ENCODE data around the gene ARSI.

ARSI gene

GRCh38 chr5:150277043-150277442 lies 25.7 kb downstream of the ARSI start:
- no peak for TF ChIP-seq CTCF (IDR thresholded peaks at IDR 0.05; ENCODE audit: control insufficient read depth, insufficient read depth, low read depth, low read length, missing control alignments)
- DNase-seq (ENCODE audit: low read depth) = no peak
- no peak overlapping the region for H3K4me3 ChIP-seq (ENCODE audit: control insufficient read depth, low read depth, low read length)

- no peak for TF ChIP-seq CTCF (IDR thresholded peaks at IDR 0.05; ENCODE audit: control insufficient read depth, insufficient read depth, low read depth, low read length, missing control alignments)
- no peak for DNase-seq (ENCODE audit: low read depth)
- H3K4me3 ChIP-seq (ENCODE audit: control insufficient read depth, low read depth, low read length) = no peak overlapping the region
Measured at GRCh38 chr5:150274811-150275210, 27.9 kb downstream of the ARSI start.

GRCh38 chr5:150272531-150272930 lies 30.2 kb downstream of the ARSI start:
- DNase-seq (ENCODE audit: low read depth) = no peak
- TF ChIP-seq CTCF (IDR thresholded peaks at IDR 0.05; ENCODE audit: control insufficient read depth, insufficient read depth, low read depth, low read length, missing control alignments) = peak; percentile 68
- H3K4me3 ChIP-seq (ENCODE audit: control insufficient read depth, low read depth, low read length) = no peak overlapping the region

GRCh38 chr5:150271923-150272322 lies 30.8 kb downstream of the ARSI start:
- no peak overlapping the region for H3K4me3 ChIP-seq (ENCODE audit: control insufficient read depth, low read depth, low read length)
- no peak for TF ChIP-seq CTCF (IDR thresholded peaks at IDR 0.05; ENCODE audit: control insufficient read depth, insufficient read depth, low read depth, low read length, missing control alignments)
- DNase-seq (ENCODE audit: low read depth) = no peak

GRCh38 chr5:150271296-150271692 lies 31.4 kb downstream of the ARSI start:
- TF ChIP-seq CTCF (IDR thresholded peaks at IDR 0.05; ENCODE audit: control insufficient read depth, insufficient read depth, low read depth, low read length, missing control alignments) = no peak

GRCh38 chr5:150270541-150271295 lies 32.0 kb downstream of the ARSI start:
- TF ChIP-seq CTCF (IDR thresholded peaks at IDR 0.05; ENCODE audit: control insufficient read depth, insufficient read depth, low read depth, low read length, missing control alignments) = no peak
- H3K4me3 ChIP-seq (ENCODE audit: control insufficient read depth, low read depth, low read length) = no peak overlapping the region
- DNase-seq (ENCODE audit: low read depth) = no peak

More at GRCh38 chr5:150271296-150271692, 31.4 kb downstream of the ARSI start:
- no peak overlapping the region for H3K4me3 ChIP-seq (ENCODE audit: control insufficient read depth, low read depth, low read length)
- no peak for DNase-seq (ENCODE audit: low read depth)

Measured in AG09309 (cell line).